GM21825 (cell line): ENCODE measurements around the gene PIGM.

ENCODE experiments used
- ATAC-seq: cut with Tn5 transposase; IDR thresholded peaks from one replicate; pipeline ENCODE4 v1.9.1; 2021; ENCODE audit warnings: mild to moderate bottlenecking, moderate library complexity; ENCODE audit not compliant: unreplicated experiment

The PIGM gene

GRCh38 chr1:160022330-160023310 is 9.2 kb downstream of the PIGM start:
- ATAC-seq: no peak

- ATAC-seq: no peak
These were observed 10.3 kb downstream of the PIGM start for GRCh38 chr1:160021376-160022074.

GRCh38 chr1:160020196-160020595 is 11.6 kb downstream of the PIGM start:
- no peak for ATAC-seq

GRCh38 chr1:160018900-160019299 is 12.9 kb downstream of the PIGM start:
- ATAC-seq: no peak

- ATAC-seq: no peak
These were observed 13.4 kb downstream of the PIGM start for GRCh38 chr1:160018347-160018746.

GRCh38 chr1:160017592-160017991 is 14.2 kb downstream of the PIGM start:
- ATAC-seq: no peak

- ATAC-seq: no peak
These were observed 20.0 kb downstream of the PIGM start for GRCh38 chr1:160011781-160012180.

GRCh38 chr1:160009801-160010200 is 22.0 kb downstream of the PIGM start:
- no peak for ATAC-seq

- ATAC-seq: no peak
These were observed 22.7 kb downstream of the PIGM start for GRCh38 chr1:160009081-160009480.

- no peak for ATAC-seq
These were observed 24.1 kb downstream of the PIGM start for GRCh38 chr1:160007577-160008200.

GRCh38 chr1:160006312-160006940 is 25.4 kb downstream of the PIGM start:
- peak; percentile 67 for ATAC-seq

- no peak for ATAC-seq
These were observed 26.7 kb downstream of the PIGM start for GRCh38 chr1:160005070-160005469.

GRCh38 chr1:160004425-160004824 is 27.4 kb downstream of the PIGM start:
- ATAC-seq: no peak

- no peak for ATAC-seq
These were observed 27.8 kb downstream of the PIGM start for GRCh38 chr1:160004001-160004400.

GRCh38 chr1:160001440-160001839 is 30.4 kb downstream of the PIGM start:
- ATAC-seq: no peak

- no peak for ATAC-seq
These were observed 32.6 kb downstream of the PIGM start for GRCh38 chr1:159999204-159999603.

GRCh38 chr1:159996653-159997052 is 35.1 kb downstream of the PIGM start:
- ATAC-seq: no peak

GRCh38 chr1:159994896-159995295 is 36.9 kb downstream of the PIGM start:
- ATAC-seq: no peak

- ATAC-seq: no peak
These were observed 37.9 kb downstream of the PIGM start for GRCh38 chr1:159993911-159994310.

GRCh38 chr1:159992161-159992560 is 39.6 kb downstream of the PIGM start:
- ATAC-seq: no peak

GRCh38 chr1:159991513-159991912 is 40.3 kb downstream of the PIGM start:
- no peak for ATAC-seq
